ENCODE measurements around the gene PTGES3L.

DNA sequence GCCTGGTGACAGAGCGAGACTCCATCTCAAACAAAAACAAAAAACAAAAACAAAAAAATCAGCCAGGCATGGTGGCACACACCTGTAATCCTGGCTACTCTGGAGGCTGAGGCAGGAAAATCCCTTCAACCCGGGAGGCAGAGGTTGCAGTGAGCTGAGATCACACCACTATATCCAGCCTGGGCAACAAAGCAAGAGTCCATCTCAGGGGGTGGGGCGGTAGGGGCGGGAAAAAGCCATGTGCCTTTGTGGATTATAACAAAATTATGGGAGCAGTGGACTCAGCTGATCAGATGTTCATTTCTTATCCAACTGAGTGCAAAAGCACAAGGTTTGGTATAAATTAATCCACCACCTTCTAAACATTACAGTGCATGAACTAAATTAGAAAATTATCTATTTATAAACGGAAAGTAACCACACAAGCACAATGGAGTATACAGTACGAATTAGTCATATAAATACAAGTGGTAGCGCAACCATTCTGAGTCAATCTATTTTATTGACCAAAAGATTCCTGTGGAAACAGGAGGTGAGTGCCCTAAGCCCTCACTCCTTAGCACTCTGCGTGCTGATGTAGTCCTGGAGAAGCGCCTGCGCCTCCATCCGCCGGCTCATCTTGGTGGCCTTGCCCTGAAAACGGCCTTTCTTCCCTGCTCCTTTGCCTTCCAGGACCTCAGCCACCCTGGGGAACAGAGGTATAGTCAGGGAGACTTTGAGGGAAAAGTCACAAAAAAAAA, 29.7 kb downstream of the PTGES3L start:
- TF ChIP-seq, protein P1, sequence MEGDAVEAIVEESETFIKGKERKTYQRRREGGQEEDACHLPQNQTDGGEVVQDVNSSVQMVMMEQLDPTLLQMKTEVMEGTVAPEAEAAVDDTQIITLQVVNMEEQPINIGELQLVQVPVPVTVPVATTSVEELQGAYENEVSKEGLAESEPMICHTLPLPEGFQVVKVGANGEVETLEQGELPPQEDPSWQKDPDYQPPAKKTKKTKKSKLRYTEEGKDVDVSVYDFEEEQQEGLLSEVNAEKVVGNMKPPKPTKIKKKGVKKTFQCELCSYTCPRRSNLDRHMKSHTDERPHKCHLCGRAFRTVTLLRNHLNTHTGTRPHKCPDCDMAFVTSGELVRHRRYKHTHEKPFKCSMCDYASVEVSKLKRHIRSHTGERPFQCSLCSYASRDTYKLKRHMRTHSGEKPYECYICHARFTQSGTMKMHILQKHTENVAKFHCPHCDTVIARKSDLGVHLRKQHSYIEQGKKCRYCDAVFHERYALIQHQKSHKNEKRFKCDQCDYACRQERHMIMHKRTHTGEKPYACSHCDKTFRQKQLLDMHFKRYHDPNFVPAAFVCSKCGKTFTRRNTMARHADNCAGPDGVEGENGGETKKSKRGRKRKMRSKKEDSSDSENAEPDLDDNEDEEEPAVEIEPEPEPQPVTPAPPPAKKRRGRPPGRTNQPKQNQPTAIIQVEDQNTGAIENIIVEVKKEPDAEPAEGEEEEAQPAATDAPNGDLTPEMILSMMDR (IDR thresholded peaks at IDR 0.05) = no peak
- no peak for TF ChIP-seq POLR2A (IDR thresholded peaks at IDR 0.05)
